Large intestine (tissue), 3 donors: ENCODE results near the gene PSME3. TPM values are rescaled to one million over a fixed set of nuclear protein-coding genes. Genes with fewer than 3 reads are reported as not detected.

Experiments used
- DNase-seq, 2 donors: peaks; one replicate each; pipeline versions ENCODE4 v3.0.0 to v3.0.0-alpha.2; 2013
- H3K27ac ChIP-seq: one replicate; pipeline ENCODE4 v1.5.1; 2013; ENCODE audit warnings: low read length
- H3K27me3 ChIP-seq: 2 replicates; pipeline ENCODE4 v1.6.1; 2013; ENCODE audit warnings: low read length; ENCODE audit not compliant: control insufficient read depth, insufficient read depth
- H3K36me3 ChIP-seq: 2 replicates; pipeline ENCODE4 v1.6.1; 2013; ENCODE audit warnings: low read length; ENCODE audit not compliant: control insufficient read depth, insufficient read depth
- H3K4me1 ChIP-seq: one replicate; pipeline ENCODE4 v1.6.1; 2013; ENCODE audit warnings: low read length; ENCODE audit not compliant: control insufficient read depth, insufficient read depth
- H3K4me3 ChIP-seq: one replicate; pipeline ENCODE4 v1.5.1; 2013; ENCODE audit warnings: low read length
- H3K9me3 ChIP-seq: one replicate; pipeline ENCODE4 v1.6.1; 2013; ENCODE audit warnings: mild to moderate bottlenecking, low read depth, low read length, moderate library complexity; ENCODE audit not compliant: control insufficient read depth
- WGBS: methylation state at CpG from one replicate; pipeline ENCODE4 v1.1.5; 2013; ENCODE audit warnings: low lambda C conversion rate; ENCODE audit not compliant: insufficient coverage; 5-methylcytosine and 5-hydroxymethylcytosine counted together
- polyA plus RNA-seq: library from polyadenylated mRNA; unstranded; fragments of 120-200 nt; gene quantifications from one replicate; pipeline ENCODE4 v1.2.1, GENCODE V29; 2013

PSME3 gene
- polyA plus RNA-seq, 1 donor, result 71.4 TPM

DNA sequence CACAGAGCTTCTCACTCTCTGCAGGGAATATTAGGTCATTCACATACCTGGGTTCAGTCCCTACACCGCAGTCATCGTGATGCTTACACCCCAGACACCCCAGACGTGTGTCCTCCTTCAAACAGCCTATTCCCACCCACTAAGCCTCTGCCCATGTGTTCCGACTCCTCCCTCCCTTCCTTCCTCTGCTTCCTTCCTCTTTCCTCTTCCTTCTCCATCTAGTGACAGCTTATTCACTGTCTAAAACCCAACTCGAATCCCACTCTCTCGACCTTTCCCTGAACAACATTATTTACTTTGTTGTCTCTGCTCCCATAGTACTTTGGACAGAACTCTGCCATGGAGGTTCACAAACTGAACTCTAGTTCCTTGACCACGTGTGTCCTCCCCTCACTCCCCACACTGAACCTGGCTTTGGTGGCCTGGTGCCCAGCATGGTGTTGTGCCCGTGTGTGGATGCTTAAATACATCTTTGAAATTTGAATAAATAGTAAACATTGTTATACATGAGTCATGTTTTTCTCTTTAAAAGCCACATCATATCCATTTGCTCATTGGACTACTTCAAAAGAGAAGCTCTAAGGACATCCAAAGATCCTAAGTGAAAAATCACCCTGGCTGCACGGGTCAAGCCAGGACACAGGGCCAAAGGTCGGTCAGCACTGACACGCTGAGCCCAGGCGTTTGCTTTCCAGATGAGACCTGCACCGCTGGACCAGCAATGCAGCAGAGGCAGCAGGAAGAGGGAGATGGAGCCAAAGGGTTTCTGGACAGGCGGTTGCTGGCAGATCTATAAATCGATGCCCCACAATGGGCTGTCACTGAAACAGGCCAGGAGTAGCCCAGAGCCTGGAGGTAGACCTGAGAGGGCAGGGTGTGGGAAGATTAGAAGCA is 53.3 kb downstream of the PSME3 start:
- Histone ChIP-seq H3K27ac (no peak overlapping the region), H3K4me1 (peaks cover 15% of the 10 kb centered on the region), H3K9me3 (no peaks in the 10 kb centered on the region), H3K27me3 (no peaks in the 10 kb centered on the region), H3K36me3 (no peaks in the 10 kb centered on the region), H3K4me3 (no peak overlapping the region)
- DNase-seq, result peak in 1 of 2 donors; percentile 33
- 45% methylated on average over 4 of the region's 15 CpGs for WGBS

DNA sequence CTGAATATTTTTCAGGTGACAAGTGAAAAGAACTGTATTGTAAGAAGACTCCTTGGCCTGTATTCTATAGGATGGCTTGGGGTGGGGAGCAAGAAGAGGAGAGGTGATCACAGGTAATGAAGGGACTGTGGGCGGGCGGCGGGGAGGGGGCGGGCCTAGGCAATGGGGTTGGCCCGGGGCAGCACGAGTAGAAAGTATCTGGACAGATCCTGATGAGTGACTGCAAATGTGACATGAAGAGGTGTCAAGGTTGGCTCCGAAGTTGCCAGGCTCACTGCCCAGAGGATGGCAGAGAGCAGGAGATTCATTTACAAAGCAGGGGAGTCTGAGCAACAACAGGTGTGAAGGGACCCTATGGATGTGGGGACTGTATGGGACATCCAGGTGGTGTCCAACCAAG is 56.6 kb downstream of the PSME3 start:
- peaks cover 45% of the 10 kb centered on the region for H3K4me1 ChIP-seq
- WGBS, result no CpG with 5 or more reads among the region's 7 CpGs
- DNase-seq, result no peak

DNA sequence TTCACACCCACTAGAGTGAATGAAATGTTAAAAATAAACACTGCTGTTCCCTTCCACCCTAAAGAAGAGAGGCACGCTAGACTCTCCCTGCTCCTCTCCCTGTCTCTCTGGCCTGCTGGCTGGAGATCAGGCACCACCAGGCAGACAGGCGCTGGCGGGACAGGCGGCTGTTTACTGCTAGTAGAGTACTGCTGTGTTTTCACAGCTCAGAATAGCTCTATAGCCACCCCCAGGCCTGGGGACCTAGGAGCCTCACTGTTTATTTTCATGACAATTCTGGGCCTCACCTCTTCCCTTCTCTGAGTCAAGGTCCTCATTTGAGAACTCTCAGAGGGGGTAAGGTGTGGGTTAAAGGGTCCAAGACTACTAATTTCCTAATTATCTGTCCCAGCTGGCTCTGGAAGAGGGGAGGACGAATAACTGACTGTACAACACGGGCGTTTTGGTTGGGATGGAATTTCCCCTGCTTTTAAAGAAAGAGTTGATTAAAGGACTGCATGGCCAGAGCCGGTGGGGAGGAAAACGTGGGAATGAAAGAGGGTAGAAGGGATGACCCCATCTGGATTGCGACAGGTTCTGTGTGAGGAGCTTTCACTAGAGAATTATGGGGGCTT is 58.4 kb downstream of the PSME3 start:
- no peaks in the 10 kb centered on the region for H3K9me3 ChIP-seq
- peak overlapping the region; percentile 51 for H3K27ac ChIP-seq
- no peaks in the 10 kb centered on the region for H3K27me3 ChIP-seq
- peaks cover 48% of the 10 kb centered on the region for H3K4me1 ChIP-seq
- no CpG with 5 or more reads among the region's 10 CpGs for WGBS
- H3K4me3 ChIP-seq, result no peak overlapping the region
- H3K36me3 ChIP-seq, result no peaks in the 10 kb centered on the region
- DNase-seq, result peak in 1 of 2 donors; percentile 47

More for the DNA sequence above, 56.6 kb downstream of the PSME3 start:
- no peak overlapping the region for H3K4me3 ChIP-seq
- H3K27ac ChIP-seq, result no peak overlapping the region
- no peaks in the 10 kb centered on the region for H3K9me3 ChIP-seq
- H3K27me3 ChIP-seq, result no peaks in the 10 kb centered on the region
- H3K36me3 ChIP-seq, result no peaks in the 10 kb centered on the region

DNA sequence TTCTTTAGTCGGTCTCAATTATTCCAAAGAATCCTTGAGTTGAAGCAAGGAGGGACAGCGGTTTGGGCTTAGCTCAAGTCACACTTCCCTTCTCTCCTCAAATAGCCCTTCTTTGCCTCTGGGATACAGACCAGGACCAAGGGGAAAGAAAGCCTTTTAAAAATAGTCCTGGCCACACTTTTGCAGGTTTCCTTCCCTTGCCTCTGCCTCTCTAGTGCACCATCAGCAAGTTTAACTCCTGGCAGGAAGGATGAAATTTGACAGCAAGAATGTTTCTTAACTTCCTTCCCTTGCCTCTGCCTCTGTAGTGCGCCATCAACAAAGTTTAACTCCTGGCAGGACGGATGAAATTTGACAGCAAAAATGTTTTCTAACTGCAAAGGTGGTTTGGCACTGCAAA is 60.2 kb downstream of the PSME3 start:
- DNase-seq, result no peak
- Histone ChIP-seq H3K4me1 (peaks cover 51% of the 10 kb centered on the region), H3K27me3 (no peaks in the 10 kb centered on the region), H3K27ac (peak overlapping the region; percentile 88), H3K36me3 (no peaks in the 10 kb centered on the region), H3K9me3 (no peaks in the 10 kb centered on the region), H3K4me3 (no peak overlapping the region)
- 63% methylated on average over 2 of the region's 4 CpGs for WGBS

Other genes with a start within 250 kb of the PSME3 start
- gene RETREG3, start 224.0 kb upstream of the PSME3 start, polyA plus RNA-seq, result 36.8 TPM
- gene TUBG1, start 223.7 kb upstream of the PSME3 start, polyA plus RNA-seq, result 40.0 TPM
- gene TUBG2, start 174.1 kb upstream of the PSME3 start, polyA plus RNA-seq, result 16.2 TPM
- gene PLEKHH3, start 156.4 kb upstream of the PSME3 start, polyA plus RNA-seq, result 9.2 TPM
- gene CCR10, start 151.6 kb upstream of the PSME3 start, polyA plus RNA-seq, result 1.2 TPM
- gene CNTNAP1, start 150.9 kb upstream of the PSME3 start, polyA plus RNA-seq, result 7.5 TPM
- gene EZH1, start 88.4 kb upstream of the PSME3 start, polyA plus RNA-seq, result 37.6 TPM
- gene RAMP2, start 72.2 kb upstream of the PSME3 start, polyA plus RNA-seq, result 45.9 TPM
- 78.1 TPM for gene VPS25, start 59.9 kb upstream of the PSME3 start, polyA plus RNA-seq
- gene WNK4, start 52.8 kb upstream of the PSME3 start, polyA plus RNA-seq, result 16.9 TPM
- gene COA3, start 34.7 kb upstream of the PSME3 start, polyA plus RNA-seq, result 107 TPM
- gene CNTD1, start 34.5 kb upstream of the PSME3 start, polyA plus RNA-seq, result 3.0 TPM
- gene BECN1, start 9.1 kb upstream of the PSME3 start, polyA plus RNA-seq, result 77.9 TPM
- gene AOC2, start 11.2 kb downstream of the PSME3 start, polyA plus RNA-seq, result 1.2 TPM
- 14.8 TPM for gene AOC3, start 17.8 kb downstream of the PSME3 start, polyA plus RNA-seq
- 1.5 TPM for gene G6PC1, start 67.4 kb downstream of the PSME3 start, polyA plus RNA-seq
- gene AARSD1, start 131.1 kb downstream of the PSME3 start, polyA plus RNA-seq, result 59.4 TPM
- 3.4 TPM for gene PTGES3L, start 146.7 kb downstream of the PSME3 start, polyA plus RNA-seq
- gene RUNDC1, start 147.2 kb downstream of the PSME3 start, polyA plus RNA-seq, result 14.2 TPM
- 2,151 TPM for gene RPL27, start 165.0 kb downstream of the PSME3 start, polyA plus RNA-seq
- gene IFI35, start 173.4 kb downstream of the PSME3 start, polyA plus RNA-seq, result 45.7 TPM
- gene VAT1, start 189.0 kb downstream of the PSME3 start, polyA plus RNA-seq, result 148 TPM
- 1.8 TPM for gene RND2, start 191.8 kb downstream of the PSME3 start, polyA plus RNA-seq